ENCODE results near the gene COX6B2.

COX6B2 gene

GRCh38 chr19:55362990-55363716 lies 8.6 kb upstream of the COX6B2 start, which contains the start of gene GARIN5B:
TSS of gene GARIN5B (minus strand) at chr19:55363260. CDS start at chr19:55363066, 194 bp downstream.
- no peak for DNase-seq (ENCODE audit: low read depth in 1 of 2, low spot score in 1 of 2)

GRCh38 chr19:55362174-55362989 lies 7.9 kb upstream of the COX6B2 start:
- DNase-seq (ENCODE audit: low read depth in 1 of 2, low spot score in 1 of 2) = no peak

DNA sequence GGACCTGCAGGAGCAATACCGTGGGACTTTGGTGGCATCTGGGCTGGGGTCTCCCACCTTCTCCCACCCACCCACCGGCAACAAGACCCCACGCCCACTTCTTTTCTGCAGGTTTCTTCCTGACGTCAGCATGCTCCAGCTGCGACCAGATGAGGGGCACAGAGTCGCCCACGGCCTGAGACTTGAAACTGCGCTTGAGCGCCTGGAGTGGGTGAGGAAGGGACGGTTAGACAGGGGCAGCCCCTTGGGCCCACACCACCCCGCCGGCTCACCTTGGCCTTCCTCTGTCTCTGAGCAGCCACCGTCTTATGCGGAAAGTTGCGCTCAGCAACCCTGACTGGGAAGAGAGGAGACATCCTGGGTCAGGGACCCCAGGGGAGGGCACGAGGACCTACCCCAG lies 6.4 kb upstream of the COX6B2 start:
- DNase-seq (ENCODE audit: low read depth in 1 of 2, low spot score in 1 of 2) = no peak

GRCh38 chr19:55358943-55359908 lies 4.7 kb upstream of the COX6B2 start:
- no peak for DNase-seq (ENCODE audit: low read depth in 1 of 2, low spot score in 1 of 2)

- DNase-seq (ENCODE audit: low read depth in 1 of 2, low spot score in 1 of 2) = no peak
Observed at GRCh38 chr19:55358493-55358892, 4.0 kb upstream of the COX6B2 start.

DNA sequence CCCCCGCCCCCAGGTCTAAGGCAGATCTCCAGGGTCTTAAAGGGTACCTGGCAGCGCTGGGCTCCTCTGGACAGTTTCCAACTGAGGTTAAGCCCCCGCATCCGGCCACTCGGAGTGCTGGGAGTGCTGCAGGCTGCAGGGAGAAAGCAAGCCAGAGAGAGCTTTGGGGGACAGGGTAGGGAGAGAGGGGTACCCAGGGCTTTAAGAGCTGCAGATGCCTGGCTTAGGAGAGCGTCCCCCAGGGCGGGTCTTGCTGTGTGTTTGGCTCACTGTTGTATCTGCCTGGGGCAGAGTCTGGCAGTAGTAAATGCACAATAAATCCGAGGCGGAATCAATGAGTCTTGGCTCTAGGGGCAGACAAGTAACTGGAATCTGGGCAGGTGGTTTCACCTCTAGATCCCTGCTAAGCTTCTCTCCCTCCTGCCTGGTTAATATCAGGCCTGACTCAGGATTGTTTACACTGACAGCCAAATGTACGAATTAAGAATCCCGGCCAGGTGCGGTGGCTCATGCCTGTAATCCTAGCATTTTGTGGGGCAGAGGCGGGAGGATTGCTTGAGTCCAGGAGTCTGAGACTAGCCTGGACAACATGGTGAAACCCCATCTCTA lies 798 bp upstream of the COX6B2 start:
- DNase-seq (ENCODE audit: low read depth in 1 of 2, low spot score in 1 of 2) = no peak

GRCh38 chr19:55353803-55354697 lies 469 bp downstream of the COX6B2 start:
- DNase-seq (ENCODE audit: low read depth in 1 of 2, low spot score in 1 of 2) = peak; percentile 34 to 49

GRCh38 chr19:55353356-55353802 lies 1.1 kb downstream of the COX6B2 start:
- DNase-seq (ENCODE audit: low read depth in 1 of 2, low spot score in 1 of 2) = no peak

GRCh38 chr19:55352549-55353145 lies 1.9 kb downstream of the COX6B2 start:
- no peak for DNase-seq (ENCODE audit: low read depth in 1 of 2, low spot score in 1 of 2)

DNA sequence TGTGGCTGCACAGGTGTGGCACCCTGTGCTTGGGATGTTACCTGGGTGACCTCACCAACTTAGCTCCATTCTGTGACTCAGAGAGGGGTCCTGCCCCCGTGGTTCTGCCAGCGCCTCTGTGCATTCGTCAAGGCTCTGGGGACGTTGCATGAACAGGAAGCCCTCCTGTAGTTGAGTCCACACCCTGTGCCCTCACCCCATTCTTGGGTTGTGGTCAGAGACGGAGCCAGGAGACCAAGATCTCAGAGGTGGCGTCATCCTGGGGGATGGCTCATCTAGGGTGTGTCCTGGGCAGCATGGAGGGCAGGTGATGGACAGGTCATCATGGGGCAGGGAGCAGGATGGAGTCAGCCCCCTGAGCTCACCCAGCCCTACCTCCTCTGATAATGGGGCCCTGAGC lies 2.5 kb downstream of the COX6B2 start:
- DNase-seq (ENCODE audit: low read depth in 1 of 2, low spot score in 1 of 2) = no peak

DNA sequence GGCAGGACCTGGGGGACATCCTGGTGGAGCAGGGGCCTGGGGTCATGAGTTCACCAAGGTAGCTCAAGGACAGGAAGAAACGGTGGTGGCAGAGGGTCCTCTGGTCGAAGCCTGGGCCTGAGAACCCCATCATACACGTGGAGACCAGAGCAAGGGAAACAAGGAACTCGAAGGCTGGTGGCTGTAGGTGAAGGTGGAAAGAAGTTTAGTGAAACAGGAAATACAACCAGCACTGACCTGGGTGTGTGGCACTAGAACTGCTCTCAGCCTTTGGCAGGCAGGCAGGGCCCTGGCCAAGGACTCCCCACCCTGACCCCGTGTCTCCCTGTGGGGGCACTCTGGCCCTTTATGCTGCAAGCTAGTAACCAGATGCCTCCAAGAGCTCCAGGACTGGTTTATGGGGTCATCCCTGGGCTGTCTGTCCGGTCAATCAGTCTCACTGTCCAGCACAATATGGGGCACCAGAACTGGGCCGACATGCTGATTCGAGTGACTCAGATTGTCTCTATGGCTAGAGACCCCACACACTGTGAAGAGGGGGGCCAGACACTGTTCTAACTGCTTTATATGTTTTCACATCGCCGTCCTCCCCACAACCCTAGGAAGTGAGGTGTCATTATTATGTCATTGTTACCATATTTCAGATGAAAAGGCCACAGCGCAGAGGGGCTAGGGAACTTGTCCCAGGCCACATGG lies 3.8 kb downstream of the COX6B2 start:
- DNase-seq (ENCODE audit: low read depth in 1 of 2, low spot score in 1 of 2) = no peak

DNA sequence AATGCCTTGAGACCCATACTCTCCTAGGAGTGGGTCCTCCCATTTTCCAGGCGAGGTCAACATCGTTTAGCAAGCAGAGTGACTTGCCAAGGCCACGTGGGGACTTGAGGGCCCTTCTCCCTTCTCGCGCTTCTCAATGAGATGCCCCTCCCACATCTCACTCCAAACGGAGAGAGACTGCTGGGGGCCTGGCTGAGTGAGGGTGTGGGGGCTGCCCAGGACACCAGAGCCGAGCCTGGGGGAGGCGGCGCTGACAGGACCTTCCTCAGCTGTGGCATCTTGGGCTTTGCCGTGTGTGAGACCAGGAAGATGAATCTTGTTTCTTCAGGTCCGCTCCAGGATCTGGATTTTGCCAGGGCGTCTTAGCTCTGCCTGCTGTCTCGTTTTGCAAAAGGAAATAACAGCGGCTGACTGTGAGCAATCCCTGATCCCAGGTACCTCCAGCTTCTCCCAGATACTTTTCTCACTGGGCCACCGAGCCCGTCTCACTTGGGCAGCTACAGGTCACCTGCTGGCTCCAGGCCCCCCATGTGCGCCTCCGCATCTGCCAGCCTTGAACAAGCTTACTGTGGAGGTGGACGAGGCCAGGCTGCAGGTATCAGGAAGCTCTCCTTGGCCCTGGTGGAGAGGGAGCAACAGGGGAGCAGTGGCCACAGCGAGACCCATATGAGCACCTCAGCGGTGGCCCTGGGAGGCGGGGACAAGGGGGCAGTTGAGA lies 6.0 kb downstream of the COX6B2 start:
- no peak for DNase-seq (ENCODE audit: low read depth in 1 of 2, low spot score in 1 of 2)

- no peak for DNase-seq (ENCODE audit: low read depth in 1 of 2, low spot score in 1 of 2)
Observed at GRCh38 chr19:55347442-55348009, 7.0 kb downstream of the COX6B2 start.

- no peak for DNase-seq (ENCODE audit: low read depth in 1 of 2, low spot score in 1 of 2)
Observed at GRCh38 chr19:55346725-55347441, 7.6 kb downstream of the COX6B2 start.

GRCh38 chr19:55345818-55346724 lies 8.4 kb downstream of the COX6B2 start:
- DNase-seq (ENCODE audit: low read depth in 1 of 2, low spot score in 1 of 2) = no peak
